Hepatic stellate cell (primary cell): ENCODE measurements around the gene DDX11.
"Not testable (repeated sequence)": the region's sequence is repeated elsewhere in the genome, so short reads cannot be mapped to it uniquely, and the experiment has no call there.

Source experiments
- DNase-seq: peaks from one replicate; pipeline ENCODE4 v3.0.0; 2011; ENCODE audit warnings: low spot score

DDX11 gene

DNA sequence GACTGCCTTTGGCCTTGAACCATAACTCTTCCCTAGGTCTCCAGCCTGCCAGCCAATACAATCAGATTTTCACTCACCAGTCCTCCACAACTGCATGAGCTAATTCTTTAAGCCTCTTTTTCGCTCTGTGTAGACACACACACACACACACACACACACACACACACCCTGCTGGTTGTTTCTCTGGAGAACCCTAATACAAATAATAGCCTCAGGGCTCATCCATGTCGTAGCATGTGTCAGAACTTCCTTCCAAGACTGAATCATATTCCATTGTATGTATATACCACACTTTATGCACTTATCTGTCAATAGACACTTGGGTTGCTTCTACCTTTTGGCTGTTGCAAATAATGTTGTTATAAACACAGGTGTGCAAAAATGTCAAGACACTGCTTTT lies 6.0 kb upstream of the DDX11 start:
- DNase-seq: not testable (repeated sequence)

DNA sequence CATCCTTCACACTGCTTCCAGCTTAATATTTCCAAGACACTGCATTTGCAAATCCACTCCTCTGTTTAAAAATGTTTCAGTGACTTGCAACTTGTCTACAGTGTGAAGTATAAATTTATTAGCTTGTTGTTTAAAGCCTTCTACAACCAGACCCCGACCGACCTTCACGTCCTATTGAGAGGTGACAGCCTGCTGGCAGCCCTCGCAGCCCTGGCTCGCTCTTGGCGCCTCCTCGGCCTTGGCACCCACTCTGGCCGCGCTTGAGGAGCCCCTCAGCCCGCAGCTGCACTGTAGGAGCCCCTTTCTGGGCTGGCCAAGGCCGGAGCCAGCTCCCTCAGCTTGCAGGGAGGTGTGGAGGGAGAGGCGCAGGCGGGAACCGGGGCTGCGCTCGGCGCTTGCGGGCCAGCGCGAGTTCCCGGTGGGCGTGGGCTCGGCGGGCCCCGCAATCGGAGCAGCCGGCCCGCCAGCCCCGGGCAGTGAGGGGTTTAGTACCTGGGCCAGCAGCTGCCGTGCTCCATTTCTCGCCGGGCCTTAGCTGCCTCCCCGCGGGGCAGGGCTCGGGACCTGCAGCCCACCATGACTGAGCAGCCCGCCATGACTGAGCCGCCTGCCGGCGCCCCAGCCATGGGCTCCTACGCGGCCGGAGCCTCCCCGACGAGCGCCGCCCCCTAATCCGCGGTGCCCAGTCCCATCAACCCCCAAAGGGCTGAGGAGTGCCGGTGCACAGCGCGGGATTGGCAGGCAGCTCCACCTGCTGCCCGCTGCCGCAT lies 2.5 kb upstream of the DDX11 start:
- not testable (repeated sequence) for DNase-seq

- not testable (repeated sequence) for DNase-seq
Observed at GRCh38 chr12:31072962-31073361, 698 bp upstream of the DDX11 start.

GRCh38 chr12:31074333-31074874 lies 744 bp downstream of the DDX11 start:
- DNase-seq: not testable (repeated sequence)

DNA sequence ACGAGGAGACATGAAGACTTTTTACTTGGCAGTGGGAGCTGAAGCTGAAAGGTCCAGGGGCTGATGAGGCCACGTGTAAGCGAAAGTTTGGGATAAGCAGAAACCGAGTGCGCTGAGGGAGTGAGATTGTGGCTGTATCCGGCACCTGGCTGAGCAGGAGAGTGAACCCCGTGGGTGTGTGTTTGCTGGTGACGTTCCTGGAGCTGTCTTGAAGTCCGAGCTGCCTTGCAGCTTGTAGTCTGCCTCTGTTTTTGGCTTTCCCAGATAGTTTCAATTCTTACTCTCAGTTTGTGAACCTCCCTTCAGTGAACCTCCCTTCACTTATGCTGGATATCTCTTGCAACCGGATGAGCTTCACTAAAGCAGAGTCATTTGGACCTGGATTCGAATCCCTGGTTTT lies 2.5 kb downstream of the DDX11 start:
- DNase-seq: not testable (repeated sequence)

GRCh38 chr12:31077095-31077494 lies 3.4 kb downstream of the DDX11 start:
- DNase-seq: not testable (repeated sequence)

DNA sequence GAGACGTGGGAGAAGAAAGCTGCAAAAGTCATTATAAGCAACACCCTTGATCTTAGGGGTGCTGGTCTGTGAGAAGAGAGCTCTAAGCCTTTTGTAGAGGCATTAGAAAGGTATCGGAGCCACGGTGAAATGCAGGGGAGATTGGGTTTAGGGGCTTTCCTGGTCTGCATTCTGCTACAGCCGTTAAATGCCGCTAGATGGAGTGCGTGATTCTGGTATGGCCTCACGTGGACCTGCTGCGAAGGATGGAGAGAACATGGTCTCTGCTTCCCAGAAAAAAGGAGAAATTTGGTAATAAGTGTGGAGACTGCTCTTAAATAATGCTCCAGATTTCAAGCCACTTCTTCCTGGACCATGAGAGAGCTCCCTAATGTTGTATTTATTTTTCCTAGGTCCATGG lies 4.3 kb downstream of the DDX11 start:
- DNase-seq: not testable (repeated sequence)

- not testable (repeated sequence) for DNase-seq
Observed at GRCh38 chr12:31079421-31079820, 5.8 kb downstream of the DDX11 start.

DNA sequence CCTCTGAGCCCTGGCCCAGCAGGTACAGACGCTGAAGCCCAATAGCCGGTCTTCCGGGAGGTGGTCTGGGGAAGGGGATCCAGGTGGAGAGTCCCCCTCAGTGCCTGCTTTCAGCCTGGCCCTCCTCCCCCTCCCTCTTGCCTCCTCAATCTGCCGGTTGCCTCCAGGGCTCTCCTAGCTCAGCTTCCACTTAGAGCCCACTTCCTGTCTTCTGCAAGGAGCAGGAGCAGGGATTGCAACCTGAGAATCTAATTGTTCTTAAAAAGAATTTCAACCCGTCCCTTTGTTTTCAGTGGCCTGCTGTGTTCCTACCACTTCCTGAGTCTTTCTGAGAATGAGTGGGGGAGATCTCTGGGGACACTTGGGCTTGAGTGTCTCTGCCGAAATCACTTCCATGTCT lies 6.6 kb downstream of the DDX11 start:
- DNase-seq: not testable (repeated sequence)

GRCh38 chr12:31081274-31081673 lies 7.6 kb downstream of the DDX11 start:
- not testable (repeated sequence) for DNase-seq

- DNase-seq: not testable (repeated sequence)
Observed at GRCh38 chr12:31084241-31084640, 10.6 kb downstream of the DDX11 start.

GRCh38 chr12:31086032-31086431 lies 12.4 kb downstream of the DDX11 start:
- DNase-seq: not testable (repeated sequence)

GRCh38 chr12:31087486-31087885 lies 13.8 kb downstream of the DDX11 start:
- not testable (repeated sequence) for DNase-seq

- not testable (repeated sequence) for DNase-seq
Observed at GRCh38 chr12:31087956-31088355, 14.3 kb downstream of the DDX11 start.

- no peak for DNase-seq
Observed at GRCh38 chr12:31089072-31089471, 15.4 kb downstream of the DDX11 start.

DNA sequence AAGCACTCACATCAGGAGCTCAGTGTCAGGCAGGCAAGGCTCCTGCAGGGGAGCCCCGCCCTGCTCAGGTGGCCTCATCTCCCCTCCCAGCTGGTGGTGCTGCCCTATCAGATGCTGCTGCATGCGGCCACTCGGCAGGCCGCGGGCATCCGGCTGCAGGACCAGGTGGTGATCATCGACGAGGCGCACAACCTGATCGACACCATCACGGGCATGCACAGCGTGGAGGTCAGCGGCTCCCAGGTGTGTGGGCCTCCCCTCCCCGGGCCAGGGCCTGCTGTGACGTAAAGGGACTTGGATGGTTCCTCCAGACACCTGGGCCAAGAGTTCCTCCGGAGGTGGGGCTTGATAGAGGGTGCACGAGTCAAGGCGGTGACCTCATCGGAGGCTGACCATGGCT lies 18.0 kb downstream of the DDX11 start:
- DNase-seq: not testable (repeated sequence)

- not testable (repeated sequence) for DNase-seq
Observed at GRCh38 chr12:31092718-31093117, 19.1 kb downstream of the DDX11 start.

- not testable (repeated sequence) for DNase-seq
Observed at GRCh38 chr12:31095080-31095860, 21.6 kb downstream of the DDX11 start.

DNA sequence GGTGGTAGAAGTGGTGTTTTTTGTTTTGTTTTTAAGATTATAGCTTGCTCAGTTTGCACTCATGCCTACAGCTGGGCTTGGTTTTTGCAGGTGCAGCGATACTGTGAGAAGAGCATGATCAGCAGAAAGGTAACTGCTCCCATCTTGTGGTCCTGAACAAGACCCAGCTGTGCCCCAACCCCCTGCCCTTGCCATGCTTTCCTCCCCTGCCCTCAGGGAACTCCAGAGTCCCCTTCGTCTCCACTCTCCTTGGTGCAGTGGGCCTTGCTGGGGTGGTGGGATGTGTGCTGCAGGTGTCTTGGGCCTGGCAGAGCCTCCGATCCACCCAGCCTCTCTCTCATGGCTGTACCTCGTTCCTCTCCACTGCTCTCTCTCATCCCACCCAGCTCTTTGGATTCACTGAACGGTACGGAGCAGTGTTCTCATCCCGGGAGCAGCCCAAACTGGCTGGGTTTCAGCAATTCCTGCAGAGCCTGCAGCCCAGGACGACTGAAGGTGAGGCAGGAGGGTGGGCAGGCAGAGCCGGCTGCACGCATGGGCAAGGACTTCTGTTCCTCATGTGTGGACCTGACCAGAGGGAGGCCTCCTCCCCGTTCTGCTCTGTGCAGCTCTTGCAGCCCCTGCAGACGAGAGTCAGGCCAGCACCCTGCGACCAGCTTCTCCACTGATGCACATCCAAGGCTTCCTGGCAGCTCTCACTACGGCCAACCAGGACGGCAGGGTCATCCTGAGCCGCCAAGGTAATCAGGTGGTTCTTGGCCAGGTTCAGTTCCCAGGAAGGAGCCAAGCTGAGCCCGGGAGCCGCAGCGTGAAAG lies 22.8 kb downstream of the DDX11 start:
- not testable (repeated sequence) for DNase-seq

GRCh38 chr12:31097819-31098218 lies 24.2 kb downstream of the DDX11 start:
- not testable (repeated sequence) for DNase-seq

DNA sequence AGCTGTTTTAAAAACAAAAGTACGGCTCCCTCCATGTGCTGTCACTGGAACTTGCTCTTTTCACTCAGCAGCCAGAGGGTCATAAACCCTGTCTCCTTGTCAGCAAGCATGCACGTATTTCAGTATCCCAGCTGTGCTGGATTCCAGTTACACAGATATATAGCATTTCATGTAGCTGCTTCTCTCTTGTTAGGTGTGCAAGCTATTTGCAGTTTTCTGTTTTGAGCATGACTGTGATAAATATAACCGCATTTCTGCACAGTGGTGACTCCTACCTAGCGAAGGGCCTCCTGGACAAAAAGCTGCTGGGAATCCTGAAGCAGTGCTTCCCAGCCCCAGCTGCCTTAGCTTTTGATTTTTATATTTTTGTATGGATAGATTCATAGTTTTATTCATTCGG lies 24.7 kb downstream of the DDX11 start:
- DNase-seq: not testable (repeated sequence)

DNA sequence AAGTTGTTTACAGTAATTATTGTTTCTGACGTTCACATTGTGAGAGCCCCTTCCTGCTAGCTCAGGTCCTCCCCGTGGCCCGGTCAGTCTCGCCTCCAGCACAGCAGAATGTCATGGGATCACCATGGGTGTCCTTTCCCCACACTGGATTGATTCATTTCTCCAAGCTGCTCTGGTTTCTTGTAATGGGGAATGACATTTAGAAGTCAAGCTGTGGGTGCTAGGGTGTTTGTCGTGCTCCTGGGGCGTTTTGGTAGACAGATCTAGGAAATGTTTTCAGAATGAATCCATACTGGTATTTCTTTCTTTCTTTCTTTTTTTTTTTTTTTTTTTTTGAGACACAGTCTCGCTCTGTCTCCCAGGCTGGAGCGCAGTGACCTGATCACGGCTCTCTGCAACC lies 25.1 kb downstream of the DDX11 start:
- not testable (repeated sequence) for DNase-seq
